ENCODE data around the gene HNRNPUL1.

DNA sequence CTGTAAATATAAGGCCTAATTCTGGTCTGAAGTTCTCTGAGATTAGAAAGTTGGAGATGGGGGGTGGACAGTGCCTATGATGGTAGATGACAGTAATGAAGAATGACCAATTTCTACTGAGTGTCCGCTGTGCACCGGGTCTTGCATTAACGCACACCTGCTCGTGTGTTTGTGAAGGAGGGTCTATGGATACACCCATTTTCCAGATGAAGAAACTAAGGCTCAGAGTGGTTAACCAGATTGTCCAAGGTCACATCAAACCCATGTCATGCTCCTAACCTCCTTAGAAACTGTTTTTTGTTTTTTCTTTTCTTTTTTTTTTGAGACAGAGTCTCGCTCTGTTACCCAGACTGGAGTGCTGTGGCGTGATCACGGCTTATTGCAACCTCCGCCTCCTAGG, 31.5 kb upstream of the HNRNPUL1 start:
- TF ChIP-seq, protein P1, sequence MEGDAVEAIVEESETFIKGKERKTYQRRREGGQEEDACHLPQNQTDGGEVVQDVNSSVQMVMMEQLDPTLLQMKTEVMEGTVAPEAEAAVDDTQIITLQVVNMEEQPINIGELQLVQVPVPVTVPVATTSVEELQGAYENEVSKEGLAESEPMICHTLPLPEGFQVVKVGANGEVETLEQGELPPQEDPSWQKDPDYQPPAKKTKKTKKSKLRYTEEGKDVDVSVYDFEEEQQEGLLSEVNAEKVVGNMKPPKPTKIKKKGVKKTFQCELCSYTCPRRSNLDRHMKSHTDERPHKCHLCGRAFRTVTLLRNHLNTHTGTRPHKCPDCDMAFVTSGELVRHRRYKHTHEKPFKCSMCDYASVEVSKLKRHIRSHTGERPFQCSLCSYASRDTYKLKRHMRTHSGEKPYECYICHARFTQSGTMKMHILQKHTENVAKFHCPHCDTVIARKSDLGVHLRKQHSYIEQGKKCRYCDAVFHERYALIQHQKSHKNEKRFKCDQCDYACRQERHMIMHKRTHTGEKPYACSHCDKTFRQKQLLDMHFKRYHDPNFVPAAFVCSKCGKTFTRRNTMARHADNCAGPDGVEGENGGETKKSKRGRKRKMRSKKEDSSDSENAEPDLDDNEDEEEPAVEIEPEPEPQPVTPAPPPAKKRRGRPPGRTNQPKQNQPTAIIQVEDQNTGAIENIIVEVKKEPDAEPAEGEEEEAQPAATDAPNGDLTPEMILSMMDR (conservative IDR thresholded peaks at IDR 0.05; ENCODE audit: low read length): no peak
- TF ChIP-seq EZH2phosphoT487 (IDR thresholded peaks at IDR 0.05; ENCODE audit: borderline replicate concordance): no peak

All from Loucy (cell line).